ENCODE results near the gene MYT1. TPM values are rescaled to one million over a fixed set of nuclear protein-coding genes. Genes with fewer than 3 reads are reported as not detected.

MYT1 gene
- total RNA-seq, 1 experiment from 2014 or later: not detected

- ChIA-PET POLR2A (ENCODE audit: unreplicated experiment) (no interaction called here), CTCF (no interaction called here)
- H2AFZ ChIP-seq: no peak overlapping the region
- H3K79me2 ChIP-seq (ENCODE audit: low read depth): no peaks in the 10 kb centered on the region
- H3K27me3 ChIP-seq (ENCODE audit: insufficient read depth, low read depth): peaks cover 97% of the 10 kb centered on the region
- H3K9me2 ChIP-seq (ENCODE audit: insufficient read depth): no peaks in the 10 kb centered on the region
- intact Hi-C loops (cut with micrococcal nuclease; ENCODE audit: unreplicated experiment): no loop called here
- no peak for TF ChIP-seq CTCF (conservative IDR thresholded peaks at IDR 0.05)
- TF ChIP-seq EZH2 (IDR thresholded peaks at IDR 0.05; ENCODE audit: low read depth): no peak
- no peaks in the 10 kb centered on the region for H3K4me1 ChIP-seq (replicated peaks; ENCODE audit: insufficient read depth)
- BruUV-seq (replicated peaks): no TSS peak
- no peak overlapping the region for H3K4me2 ChIP-seq
- no peaks in the 10 kb centered on the region for H3K36me3 ChIP-seq (ENCODE audit: low read depth)
- H3K9me3 ChIP-seq (ENCODE audit: insufficient read depth, low read depth): no peaks in the 10 kb centered on the region
- H3K4me3 ChIP-seq: no peak overlapping the region
- no peaks in the 10 kb centered on the region; the same call in 1 of the 2 replicates for H4K20me1 ChIP-seq (ENCODE audit: insufficient read depth)
- no peak for DNase-seq
- H3F3A ChIP-seq (ENCODE audit: insufficient read depth, low read depth): no peaks in the 10 kb centered on the region
- no peak overlapping the region for H3K27ac ChIP-seq
Observed at GRCh38 chr20:64194269-64194668, 30.0 kb downstream of the MYT1 start.

- Histone ChIP-seq H3K79me2 (ENCODE audit: low read depth) (no peaks in the 10 kb centered on the region), H3K27me3 (ENCODE audit: insufficient read depth, low read depth) (peaks cover 97% of the 10 kb centered on the region), H3K4me1 (replicated peaks; ENCODE audit: insufficient read depth) (no peaks in the 10 kb centered on the region), H3K4me2 (no peak overlapping the region), H3K4me3 (no peak overlapping the region), H2AFZ (no peak overlapping the region), H4K20me1 (ENCODE audit: insufficient read depth) (no peaks in the 10 kb centered on the region; the same call in 1 of the 2 replicates), H3K36me3 (ENCODE audit: low read depth) (no peaks in the 10 kb centered on the region), H3F3A (ENCODE audit: insufficient read depth, low read depth) (no peaks in the 10 kb centered on the region), H3K9me3 (ENCODE audit: insufficient read depth, low read depth) (no peaks in the 10 kb centered on the region), H3K9me2 (ENCODE audit: insufficient read depth) (no peaks in the 10 kb centered on the region), H3K27ac (no peak overlapping the region)
- intact Hi-C loops (cut with micrococcal nuclease; ENCODE audit: unreplicated experiment): no loop called here
- CTCF ChIA-PET: no interaction called here
- TF ChIP-seq EZH2 (IDR thresholded peaks at IDR 0.05; ENCODE audit: low read depth) (no peak), CTCF (conservative IDR thresholded peaks at IDR 0.05) (no peak)
- no peak for DNase-seq
- POLR2A ChIA-PET (ENCODE audit: unreplicated experiment): no interaction called here
- BruUV-seq (replicated peaks): no TSS peak
Observed at GRCh38 chr20:64196309-64196708, 32.1 kb downstream of the MYT1 start.

- DNase-seq: no peak
- Histone ChIP-seq H3K9me2 (ENCODE audit: insufficient read depth) (no peaks in the 10 kb centered on the region), H3K4me1 (replicated peaks; ENCODE audit: insufficient read depth) (no peaks in the 10 kb centered on the region), H3F3A (ENCODE audit: insufficient read depth, low read depth) (no peaks in the 10 kb centered on the region), H2AFZ (no peak overlapping the region), H3K79me2 (ENCODE audit: low read depth) (no peaks in the 10 kb centered on the region), H3K27ac (no peak overlapping the region), H4K20me1 (ENCODE audit: insufficient read depth) (no peaks in the 10 kb centered on the region; the same call in 1 of the 2 replicates), H3K4me2 (no peak overlapping the region), H3K27me3 (ENCODE audit: insufficient read depth, low read depth) (peaks cover 97% of the 10 kb centered on the region), H3K36me3 (ENCODE audit: low read depth) (no peaks in the 10 kb centered on the region), H3K9me3 (ENCODE audit: insufficient read depth, low read depth) (no peaks in the 10 kb centered on the region), H3K4me3 (no peak overlapping the region)
- ChIA-PET CTCF (no interaction called here), POLR2A (ENCODE audit: unreplicated experiment) (no interaction called here)
- peak; percentile 65; the same call in 1 of the 2 replicates for TF ChIP-seq EZH2 (IDR thresholded peaks at IDR 0.05; ENCODE audit: low read depth)
- TF ChIP-seq CTCF (conservative IDR thresholded peaks at IDR 0.05): no peak
- intact Hi-C loops (cut with micrococcal nuclease; ENCODE audit: unreplicated experiment): no loop called here
- BruUV-seq (replicated peaks): no TSS peak
Observed at GRCh38 chr20:64196847-64197306, 32.6 kb downstream of the MYT1 start.

All from PC-9 (cell line).